ENCODE results near the gene MCC. TPM values are rescaled to one million over a fixed set of nuclear protein-coding genes. Genes with fewer than 3 reads are reported as not detected.

MCC gene
- total and polyA plus RNA-seq, 2 donors (not counting 1 experiment from before 2014, with no cell fraction given) = 0.09 to 0.32 TPM

- no peak for DNase-seq
- peak overlapping the region; percentile 97 for H3K4me3 Mint-ChIP-seq
- CTCF ChIA-PET = interaction anchor here (0.6 to 4.0 kb wide), 2 partner anchors 18 to 64 kb away, joined by 3 to 22 read pairs; no protein-coding TSS in a partner anchor
- no peaks in the 10 kb centered on the region for H3K27me3 Mint-ChIP-seq
- Histone ChIP-seq H3K9ac (ENCODE audit: low read length) (peak overlapping the region; percentile 95), H3K79me2 (ENCODE audit: control insufficient read depth, insufficient read depth, low read length) (peaks cover 80% of the 10 kb centered on the region), H3K4me1 (ENCODE audit: control insufficient read depth in 2 of 2, insufficient read depth in 2 of 2, low read length in 2 of 2) (peaks cover 14 to 28% of the 10 kb centered on the region in 2 donors), H3K36me3 (replicated peaks in 1 of 2; ENCODE audit: control extremely low read depth in 1 of 2, control insufficient read depth in 1 of 2, extremely low read depth in 1 of 2, insufficient read depth in 2 of 2, low read length in 1 of 2) (peaks cover 3 to 7% of the 10 kb centered on the region in 2 experiments), H3K27ac (ENCODE audit: low read length in 2 of 2) (peak overlapping the region; percentile 68 to 84), H3K4me3 (ENCODE audit: control extremely low read depth in 1 of 5, extremely low read depth in 1 of 5, insufficient read depth in 1 of 5, low read depth in 2 of 5, low read length in 4 of 5) (peak overlapping the region; percentile 77 to 99 (median 96)), H3K27me3 (replicated peaks in 1 of 4; ENCODE audit: control extremely low read depth in 1 of 4, control insufficient read depth in 3 of 4, insufficient read depth in 4 of 4, low read length in 3 of 4) (no peaks in the 10 kb centered on the region), H3K9me3 (ENCODE audit: control extremely low read depth in 1 of 3, control insufficient read depth in 2 of 3, insufficient read depth in 1 of 3, low read length in 2 of 3) (no peaks in the 10 kb centered on the region), H2AFZ (ENCODE audit: insufficient read depth, low read depth, low read length, poor library complexity, severe bottlenecking) (peak overlapping the region; percentile 96), H3K4me2 (replicated peaks; ENCODE audit: low read depth, low read length, poor library complexity, severe bottlenecking) (peak overlapping the region; percentile 91), H4K20me1 (ENCODE audit: control insufficient read depth, insufficient read depth, low read length, poor library complexity, severe bottlenecking) (peaks cover 16% of the 10 kb centered on the region)
- WGBS (ENCODE audit: insufficient coverage) = 0% methylated on average over 4 of the region's 16 CpGs
- POLR2A ChIA-PET = no interaction called here
- H3K9me3 Mint-ChIP-seq (ENCODE audit: insufficient read depth) = no peaks in the 10 kb centered on the region
- H3K4me1 Mint-ChIP-seq = peaks cover 47% of the 10 kb centered on the region
- peak overlapping the region; percentile 88 for H3K27ac Mint-ChIP-seq
- no peak for ATAC-seq (ENCODE audit: low read depth)
- TF ChIP-seq, protein P1, sequence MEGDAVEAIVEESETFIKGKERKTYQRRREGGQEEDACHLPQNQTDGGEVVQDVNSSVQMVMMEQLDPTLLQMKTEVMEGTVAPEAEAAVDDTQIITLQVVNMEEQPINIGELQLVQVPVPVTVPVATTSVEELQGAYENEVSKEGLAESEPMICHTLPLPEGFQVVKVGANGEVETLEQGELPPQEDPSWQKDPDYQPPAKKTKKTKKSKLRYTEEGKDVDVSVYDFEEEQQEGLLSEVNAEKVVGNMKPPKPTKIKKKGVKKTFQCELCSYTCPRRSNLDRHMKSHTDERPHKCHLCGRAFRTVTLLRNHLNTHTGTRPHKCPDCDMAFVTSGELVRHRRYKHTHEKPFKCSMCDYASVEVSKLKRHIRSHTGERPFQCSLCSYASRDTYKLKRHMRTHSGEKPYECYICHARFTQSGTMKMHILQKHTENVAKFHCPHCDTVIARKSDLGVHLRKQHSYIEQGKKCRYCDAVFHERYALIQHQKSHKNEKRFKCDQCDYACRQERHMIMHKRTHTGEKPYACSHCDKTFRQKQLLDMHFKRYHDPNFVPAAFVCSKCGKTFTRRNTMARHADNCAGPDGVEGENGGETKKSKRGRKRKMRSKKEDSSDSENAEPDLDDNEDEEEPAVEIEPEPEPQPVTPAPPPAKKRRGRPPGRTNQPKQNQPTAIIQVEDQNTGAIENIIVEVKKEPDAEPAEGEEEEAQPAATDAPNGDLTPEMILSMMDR (IDR thresholded peaks at IDR 0.05) = no peak
- TF ChIP-seq EZH2 (IDR thresholded peaks at IDR 0.05; ENCODE audit: borderline replicate concordance, insufficient read depth, low read depth, low read length, poor library complexity, severe bottlenecking) = no peak
- intact Hi-C loops (cut with micrococcal nuclease) = loop anchor here (2.0 to 10.0 kb wide), 5 partner anchors 535 to 1465 kb away; partner anchors contain the start of genes EPB41L4A, NREP, STARD4 and YTHDC2
Observed at GRCh38 chr5:112977440-112977861, 510.8 kb downstream of the MCC start.

Data from B cell (primary cell).